Measurements from ENCODE around the gene SMC1B.

DNA sequence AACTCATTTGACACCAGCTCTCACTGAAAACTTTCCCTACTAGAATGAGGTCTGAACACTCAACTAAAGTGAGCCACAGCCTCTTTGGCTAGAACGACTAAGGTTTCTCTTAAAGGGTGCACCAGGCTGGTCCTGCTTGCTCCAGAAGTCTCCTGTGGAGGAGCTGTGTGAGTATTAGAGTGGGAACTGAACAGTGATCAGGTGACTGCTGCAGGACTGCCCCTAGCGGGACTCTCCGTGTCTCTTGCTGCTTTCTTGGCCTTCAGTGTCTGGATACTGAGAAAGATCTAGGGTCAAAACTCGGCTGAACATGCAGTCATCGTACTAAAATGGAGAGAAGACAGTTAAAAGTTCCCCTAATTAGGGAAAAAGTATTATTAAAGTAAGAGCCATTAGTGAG, 69.1 kb downstream of the SMC1B start:
- TF ChIP-seq SP1 (IDR thresholded peaks at IDR 0.05; ENCODE audit: low read depth, low read length) (no peak), POLR2A (IDR thresholded peaks at IDR 0.05; ENCODE audit: control extremely low read depth in 1 of 2, low read depth in 2 of 2, low read length in 2 of 2) (no peak), JUN (IDR thresholded peaks at IDR 0.05; ENCODE audit: low read depth, low read length) (no peak), RBBP5 (IDR thresholded peaks at IDR 0.05; ENCODE audit: borderline replicate concordance, low read depth, low read length) (no peak)
